HL-60/S4 (cell line): Measurements from ENCODE around the gene IL23R.
"Not testable (repeated sequence)": the region's sequence is repeated elsewhere in the genome, so short reads cannot be mapped to it uniquely, and the experiment has no call there.

Experiments
- in situ Hi-C: fragments of 300-500 bp; cut with MboI; formaldehyde crosslinking; loops from 2 replicates; pipeline ENCODE4 v1.14.3; 2022; ENCODE audit warnings: low sequenced_read_pairs

IL23R gene

GRCh38 chr1:67191668-67192520 is 25.6 kb downstream of the IL23R start:
- in situ Hi-C loops = no loop called here

GRCh38 chr1:67192902-67193301 is 26.6 kb downstream of the IL23R start:
- in situ Hi-C loops = no loop called here

GRCh38 chr1:67193704-67194103 is 27.4 kb downstream of the IL23R start:
- in situ Hi-C loops = no loop called here

GRCh38 chr1:67194209-67194863 is 28.1 kb downstream of the IL23R start:
- in situ Hi-C loops = no loop called here

- in situ Hi-C loops = no loop called here
Measured at GRCh38 chr1:67200755-67201154, 34.5 kb downstream of the IL23R start.

GRCh38 chr1:67201891-67202290 is 35.6 kb downstream of the IL23R start:
- in situ Hi-C loops = no loop called here

- in situ Hi-C loops = no loop called here
Measured at GRCh38 chr1:67204298-67204980, 38.2 kb downstream of the IL23R start.

- in situ Hi-C loops = not testable (repeated sequence)
Measured at GRCh38 chr1:67207398-67207797, 41.1 kb downstream of the IL23R start.

- in situ Hi-C loops = no loop called here
Measured at GRCh38 chr1:67208217-67208616, 42.0 kb downstream of the IL23R start.

- in situ Hi-C loops = no loop called here
Measured at GRCh38 chr1:67209521-67209920, 43.3 kb downstream of the IL23R start.

- in situ Hi-C loops = no loop called here
Measured at GRCh38 chr1:67211589-67212563, 45.6 kb downstream of the IL23R start.

GRCh38 chr1:67213164-67213563 is 46.9 kb downstream of the IL23R start:
- in situ Hi-C loops = no loop called here

- in situ Hi-C loops = no loop called here
Measured at GRCh38 chr1:67213948-67214347, 47.7 kb downstream of the IL23R start.

- in situ Hi-C loops = no loop called here
Measured at GRCh38 chr1:67214420-67215174, 48.3 kb downstream of the IL23R start.

GRCh38 chr1:67216401-67216800 is 50.1 kb downstream of the IL23R start:
- in situ Hi-C loops = no loop called here

- in situ Hi-C loops = no loop called here
Measured at GRCh38 chr1:67217417-67217816, 51.2 kb downstream of the IL23R start.

GRCh38 chr1:67217938-67218337 is 51.7 kb downstream of the IL23R start:
- in situ Hi-C loops = no loop called here

- in situ Hi-C loops = no loop called here
Measured at GRCh38 chr1:67224856-67225255, 58.6 kb downstream of the IL23R start.

- in situ Hi-C loops = no loop called here
Measured at GRCh38 chr1:67226688-67227087, 60.4 kb downstream of the IL23R start.

GRCh38 chr1:67227196-67227595 is 60.9 kb downstream of the IL23R start:
- in situ Hi-C loops = no loop called here
